LNCaP clone FGC (cell line): ENCODE results near the gene SLC7A5.
"Not testable (repeated sequence)": the region's sequence is repeated elsewhere in the genome, so short reads cannot be mapped to it uniquely, and the experiment has no call there.

Experiments used
- DNase-seq: peaks from one replicate; pipeline ENCODE4 v3.0.0-alpha.2; 2011; ENCODE audit warnings: low read depth
- H3K4me3 ChIP-seq: 2 replicates; pipeline ENCODE4 v1.5.1; 2011; ENCODE audit warnings: mild to moderate bottlenecking, low read depth, low read length, control low read depth
- TF ChIP-seq, protein P1 (sequence below): IDR thresholded peaks from 2 replicates; pipeline ENCODE4 v1.5.1; 2012; ENCODE audit warnings: mild to moderate bottlenecking; ENCODE audit not compliant: control insufficient read depth, insufficient read depth; ENCODE audit errors: extremely low read depth

Gene SLC7A5

DNA sequence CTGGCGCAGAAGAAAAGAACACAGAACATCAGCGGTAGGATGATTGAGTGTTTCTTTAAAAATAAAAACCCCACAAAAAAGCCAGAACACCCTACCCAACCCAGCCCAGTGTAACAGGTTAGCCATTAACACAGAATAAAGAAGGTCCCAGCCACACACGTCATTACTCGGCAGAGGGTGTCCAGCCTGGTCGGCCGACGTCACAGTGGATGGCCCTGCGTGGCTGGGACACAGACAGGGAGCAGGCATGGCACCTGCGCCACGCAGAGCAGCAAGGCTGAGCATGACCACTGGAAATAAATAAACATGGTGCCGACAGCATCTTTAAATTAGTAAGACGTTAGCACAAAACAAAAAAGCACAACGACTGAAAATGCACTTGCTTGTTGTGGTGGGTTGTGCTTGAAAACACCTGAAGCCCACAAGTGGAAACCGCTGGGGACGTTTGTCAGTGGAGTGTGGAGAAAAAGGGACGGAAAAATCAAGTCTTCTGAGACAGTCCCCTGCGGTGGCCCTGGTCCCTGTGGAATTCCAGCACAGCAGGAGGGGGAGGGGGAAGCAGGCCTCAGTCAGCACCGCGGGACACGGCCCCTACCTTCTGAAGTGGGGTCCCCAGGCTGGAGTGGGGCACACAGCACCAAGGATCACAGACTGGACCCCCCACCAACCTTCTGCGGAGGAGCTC lies 39.2 kb downstream of the SLC7A5 start:
- TF ChIP-seq, protein P1, sequence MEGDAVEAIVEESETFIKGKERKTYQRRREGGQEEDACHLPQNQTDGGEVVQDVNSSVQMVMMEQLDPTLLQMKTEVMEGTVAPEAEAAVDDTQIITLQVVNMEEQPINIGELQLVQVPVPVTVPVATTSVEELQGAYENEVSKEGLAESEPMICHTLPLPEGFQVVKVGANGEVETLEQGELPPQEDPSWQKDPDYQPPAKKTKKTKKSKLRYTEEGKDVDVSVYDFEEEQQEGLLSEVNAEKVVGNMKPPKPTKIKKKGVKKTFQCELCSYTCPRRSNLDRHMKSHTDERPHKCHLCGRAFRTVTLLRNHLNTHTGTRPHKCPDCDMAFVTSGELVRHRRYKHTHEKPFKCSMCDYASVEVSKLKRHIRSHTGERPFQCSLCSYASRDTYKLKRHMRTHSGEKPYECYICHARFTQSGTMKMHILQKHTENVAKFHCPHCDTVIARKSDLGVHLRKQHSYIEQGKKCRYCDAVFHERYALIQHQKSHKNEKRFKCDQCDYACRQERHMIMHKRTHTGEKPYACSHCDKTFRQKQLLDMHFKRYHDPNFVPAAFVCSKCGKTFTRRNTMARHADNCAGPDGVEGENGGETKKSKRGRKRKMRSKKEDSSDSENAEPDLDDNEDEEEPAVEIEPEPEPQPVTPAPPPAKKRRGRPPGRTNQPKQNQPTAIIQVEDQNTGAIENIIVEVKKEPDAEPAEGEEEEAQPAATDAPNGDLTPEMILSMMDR = no peak
- DNase-seq = no peak
- no peak overlapping the region for H3K4me3 ChIP-seq

DNA sequence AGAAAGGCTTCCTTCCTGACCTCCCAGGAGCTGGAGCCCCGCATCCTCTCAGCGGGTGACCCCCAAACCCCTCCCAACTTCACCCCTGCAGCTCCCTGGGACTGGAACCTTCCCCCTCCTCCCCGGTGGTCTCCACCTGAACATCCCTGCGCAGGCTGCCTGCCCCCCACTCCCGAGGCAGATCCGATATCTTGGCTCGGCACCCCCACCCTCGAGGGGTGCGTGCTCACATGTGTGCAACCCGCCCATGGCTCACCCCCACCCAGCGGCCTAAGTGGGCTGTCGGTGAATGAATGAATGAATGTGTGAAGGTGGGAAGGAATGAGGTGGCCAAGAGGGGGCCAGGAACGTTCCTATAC lies 39.7 kb downstream of the SLC7A5 start:
- TF ChIP-seq, protein P1 = no peak
- no peak overlapping the region for H3K4me3 ChIP-seq
- no peak for DNase-seq

DNA sequence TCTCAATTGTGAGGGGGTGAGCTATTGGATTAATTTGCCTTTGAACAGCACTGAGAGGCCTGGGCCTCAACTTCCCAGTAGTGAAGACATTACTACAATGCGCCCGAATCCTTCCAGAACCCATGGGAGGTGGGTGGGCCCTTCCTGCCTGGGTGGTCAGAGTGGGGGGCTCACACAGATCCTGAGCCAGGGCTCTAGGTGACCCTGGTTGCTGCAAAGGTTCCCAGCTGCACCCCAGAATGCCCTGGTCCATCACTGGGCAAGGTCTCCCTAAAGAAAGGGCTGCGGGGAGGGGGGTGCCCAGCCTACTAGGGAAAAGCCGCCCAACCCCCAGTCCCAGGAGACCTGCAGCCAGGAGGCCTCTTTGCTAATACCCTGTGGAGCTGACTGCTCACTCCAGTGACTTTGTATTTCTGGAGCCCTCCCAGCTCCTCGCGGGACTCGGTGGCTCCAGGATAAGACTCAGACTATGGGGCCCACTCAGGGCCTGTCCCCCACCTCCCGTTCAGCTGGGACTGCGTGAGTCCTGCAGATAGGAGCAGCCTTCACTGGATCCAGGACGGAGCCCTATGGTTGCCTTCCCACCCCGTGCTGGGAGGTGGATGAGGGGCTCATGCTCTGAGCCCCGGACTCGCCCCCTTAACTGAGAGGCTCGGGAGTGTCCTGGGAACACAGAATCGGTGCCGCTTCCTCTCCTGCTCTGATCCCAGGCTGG lies 40.2 kb downstream of the SLC7A5 start:
- TF ChIP-seq, protein P1 = no peak
- no peak overlapping the region for H3K4me3 ChIP-seq
- DNase-seq = no peak

DNA sequence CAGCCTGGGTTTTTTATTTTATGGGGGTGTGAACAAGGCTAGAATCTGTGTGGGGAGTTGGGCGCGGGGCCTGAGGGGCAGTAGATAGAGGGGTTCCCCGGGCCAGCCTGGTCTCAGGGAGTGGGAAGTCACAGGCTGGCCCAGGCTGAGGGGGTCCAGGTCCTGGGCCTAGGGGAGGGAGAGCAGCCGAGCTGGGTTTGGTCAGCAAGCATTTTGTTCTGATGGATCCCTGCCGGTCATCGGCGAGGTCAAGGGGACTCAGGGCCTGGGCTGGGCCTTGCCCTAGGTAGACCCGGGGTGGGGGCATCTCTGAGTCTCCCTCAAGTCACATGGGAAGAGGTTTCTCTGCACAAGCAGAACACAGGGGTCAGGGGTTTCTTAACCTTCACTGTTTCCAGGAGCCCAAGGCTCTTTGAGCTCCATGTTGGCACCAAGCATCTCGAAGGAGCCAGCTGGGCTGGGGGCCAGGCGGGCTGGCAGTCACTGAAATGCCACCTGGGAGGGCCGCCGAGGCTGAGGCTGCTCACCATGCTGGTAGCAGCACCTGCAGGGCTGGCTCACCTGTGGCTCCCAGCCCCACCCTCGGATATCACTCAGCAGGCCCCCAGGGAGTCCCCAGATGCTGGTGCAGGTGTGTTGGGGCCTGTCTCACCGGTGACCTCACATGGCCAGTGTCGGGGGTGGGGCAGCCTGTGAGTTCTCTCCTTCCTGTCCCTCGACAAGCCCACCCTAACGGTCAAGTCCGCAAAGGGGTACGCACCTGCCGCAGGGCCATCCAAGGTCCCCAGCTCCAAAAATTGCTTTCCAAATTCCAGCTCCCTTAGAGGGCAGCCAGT lies 41.0 kb downstream of the SLC7A5 start:
- DNase-seq = no peak
- no peak overlapping the region for H3K4me3 ChIP-seq
- TF ChIP-seq, protein P1 = no peak

DNA sequence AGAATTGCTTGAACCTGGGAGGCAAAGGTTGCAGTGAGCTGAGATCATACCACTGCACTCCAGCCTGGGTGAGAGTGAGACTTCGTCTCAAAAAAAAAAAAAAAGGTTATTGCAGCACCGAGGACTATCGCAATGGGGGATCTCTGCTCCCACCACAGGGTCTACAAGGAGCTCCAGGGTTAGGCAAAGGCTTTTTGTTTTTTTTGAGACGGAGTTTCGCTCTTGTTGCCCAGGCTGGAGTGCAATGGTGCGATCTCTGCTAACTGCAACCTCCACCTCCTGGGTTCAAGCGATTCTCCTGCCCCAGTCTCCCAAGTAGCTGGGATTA lies 41.8 kb downstream of the SLC7A5 start:
- not testable (repeated sequence) for H3K4me3 ChIP-seq, DNase-seq

DNA sequence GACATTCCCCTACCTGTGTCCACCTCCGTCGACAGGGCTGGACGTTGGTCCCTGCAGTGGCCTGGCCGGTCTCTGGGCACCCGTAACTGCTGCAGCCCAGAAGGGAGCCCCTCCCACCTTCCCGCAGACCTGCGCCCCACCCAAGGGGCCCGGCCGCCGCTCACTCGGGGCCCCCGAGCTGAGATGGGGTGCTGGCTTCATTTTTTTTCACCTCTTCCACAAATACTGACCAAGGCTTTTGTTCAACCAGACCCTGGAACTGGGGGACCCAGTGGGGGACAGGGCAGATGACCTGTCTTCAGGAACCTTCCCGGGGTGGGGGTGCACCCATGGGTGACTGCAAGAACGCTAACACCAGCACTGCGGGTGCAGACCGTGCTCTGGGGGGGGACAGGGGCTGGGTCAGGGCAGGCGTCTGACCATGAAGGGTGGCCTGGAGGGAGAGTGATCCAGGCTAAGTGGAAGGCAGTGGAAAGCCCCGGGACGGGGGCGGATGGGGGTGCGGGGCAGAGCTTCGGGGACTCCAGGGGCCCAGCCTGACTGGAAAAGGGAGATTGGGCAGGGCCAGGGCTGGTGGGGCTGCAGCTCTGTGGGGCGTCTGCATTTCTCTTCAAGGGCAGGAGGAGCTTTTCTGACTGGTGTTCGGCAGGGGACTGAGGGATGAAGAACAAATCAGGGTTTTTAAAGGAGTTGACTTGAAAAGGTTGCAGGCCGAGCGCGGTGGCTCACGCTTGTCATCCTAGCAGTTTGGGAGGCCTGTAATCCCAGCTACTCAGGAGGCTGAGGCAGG lies 42.3 kb downstream of the SLC7A5 start:
- TF ChIP-seq, protein P1 = no peak
- no peak overlapping the region for H3K4me3 ChIP-seq
- DNase-seq = no peak

DNA sequence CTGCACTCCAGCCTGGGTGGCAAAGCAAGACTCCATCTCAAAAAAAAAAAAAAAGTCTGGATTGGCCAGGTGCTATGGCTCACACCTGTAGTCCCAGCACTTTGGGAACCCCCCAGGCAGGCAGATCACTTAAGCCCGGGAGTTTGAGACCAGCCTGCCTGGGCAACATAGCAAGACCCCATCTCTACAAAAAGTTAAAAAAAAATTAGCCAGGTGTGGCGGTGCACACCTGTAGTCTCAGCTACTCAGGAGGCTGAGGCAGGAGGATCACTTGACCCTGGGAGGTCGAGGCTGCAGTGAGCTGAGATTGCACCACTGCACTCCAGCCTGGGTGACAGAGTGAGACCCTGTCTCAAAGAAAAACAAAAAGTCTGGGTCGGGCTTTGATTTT lies 42.9 kb downstream of the SLC7A5 start:
- not testable (repeated sequence) for DNase-seq

DNA sequence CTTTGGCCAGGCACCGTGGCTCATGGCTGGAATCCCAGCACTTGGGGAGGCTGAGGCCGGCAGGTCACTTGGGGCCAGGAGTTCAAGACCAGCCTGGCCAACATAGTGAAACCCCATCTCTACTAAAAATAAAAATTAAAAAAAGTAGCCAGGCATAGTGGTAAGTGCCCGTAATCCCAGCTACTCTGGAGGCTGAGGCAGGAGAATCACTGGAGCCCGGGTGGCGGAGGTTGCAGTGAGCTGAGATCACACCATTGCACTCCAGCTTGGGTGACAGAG lies 43.5 kb downstream of the SLC7A5 start:
- DNase-seq = not testable (repeated sequence)

More for the DNA sequence above, 42.9 kb downstream of the SLC7A5 start:
- not testable (repeated sequence) for H3K4me3 ChIP-seq

More for the DNA sequence above, 43.5 kb downstream of the SLC7A5 start:
- H3K4me3 ChIP-seq = not testable (repeated sequence)
